ENCODE measurements around the gene ELP1. TPM values are rescaled to one million over a fixed set of nuclear protein-coding genes. Genes with fewer than 3 reads are reported as not detected.
"Not testable (repeated sequence)": the region's sequence is repeated elsewhere in the genome, so short reads cannot be mapped to it uniquely, and the experiment has no call there.

ELP1 gene
- polyA plus RNA-seq, 1 experiment: 29.9 TPM

DNA sequence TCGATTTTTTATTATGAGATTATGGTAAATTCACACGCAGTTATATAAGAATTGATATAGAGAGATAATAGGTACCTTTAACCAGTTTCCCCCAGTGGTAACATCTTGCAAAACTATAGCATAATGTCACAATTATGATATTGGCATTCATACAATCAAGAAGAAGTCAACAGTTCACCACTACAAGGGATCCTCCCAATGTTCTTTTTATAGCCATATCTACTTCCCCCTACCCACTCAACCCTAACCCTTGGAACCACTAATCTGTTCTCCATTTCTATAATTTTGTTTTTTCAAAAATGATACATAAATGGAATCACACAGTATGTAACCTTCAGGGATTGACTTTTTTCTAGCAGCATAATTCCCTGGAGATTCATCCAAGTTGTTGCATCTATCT is 88.0 kb downstream of the ELP1 start:
- H3K9me3 ChIP-seq (ENCODE audit: control insufficient read depth, insufficient read depth, low read length): no peaks in the 10 kb centered on the region
- H3K27me3 ChIP-seq (ENCODE audit: control insufficient read depth, insufficient read depth, low read length): peaks cover 5% of the 10 kb centered on the region
- no peak for DNase-seq (ENCODE audit: low read depth, low spot score)
- ChIA-PET CTCF (no interaction called here), POLR2A (no interaction called here)
- no peak overlapping the region for H3K4me3 ChIP-seq (ENCODE audit: low read depth, low read length)
- no peak overlapping the region for H3K27ac ChIP-seq (ENCODE audit: low read depth, low read length)
- TF ChIP-seq, protein P1, sequence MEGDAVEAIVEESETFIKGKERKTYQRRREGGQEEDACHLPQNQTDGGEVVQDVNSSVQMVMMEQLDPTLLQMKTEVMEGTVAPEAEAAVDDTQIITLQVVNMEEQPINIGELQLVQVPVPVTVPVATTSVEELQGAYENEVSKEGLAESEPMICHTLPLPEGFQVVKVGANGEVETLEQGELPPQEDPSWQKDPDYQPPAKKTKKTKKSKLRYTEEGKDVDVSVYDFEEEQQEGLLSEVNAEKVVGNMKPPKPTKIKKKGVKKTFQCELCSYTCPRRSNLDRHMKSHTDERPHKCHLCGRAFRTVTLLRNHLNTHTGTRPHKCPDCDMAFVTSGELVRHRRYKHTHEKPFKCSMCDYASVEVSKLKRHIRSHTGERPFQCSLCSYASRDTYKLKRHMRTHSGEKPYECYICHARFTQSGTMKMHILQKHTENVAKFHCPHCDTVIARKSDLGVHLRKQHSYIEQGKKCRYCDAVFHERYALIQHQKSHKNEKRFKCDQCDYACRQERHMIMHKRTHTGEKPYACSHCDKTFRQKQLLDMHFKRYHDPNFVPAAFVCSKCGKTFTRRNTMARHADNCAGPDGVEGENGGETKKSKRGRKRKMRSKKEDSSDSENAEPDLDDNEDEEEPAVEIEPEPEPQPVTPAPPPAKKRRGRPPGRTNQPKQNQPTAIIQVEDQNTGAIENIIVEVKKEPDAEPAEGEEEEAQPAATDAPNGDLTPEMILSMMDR (IDR thresholded peaks at IDR 0.05; ENCODE audit: low read depth, low read length): no peak

DNA sequence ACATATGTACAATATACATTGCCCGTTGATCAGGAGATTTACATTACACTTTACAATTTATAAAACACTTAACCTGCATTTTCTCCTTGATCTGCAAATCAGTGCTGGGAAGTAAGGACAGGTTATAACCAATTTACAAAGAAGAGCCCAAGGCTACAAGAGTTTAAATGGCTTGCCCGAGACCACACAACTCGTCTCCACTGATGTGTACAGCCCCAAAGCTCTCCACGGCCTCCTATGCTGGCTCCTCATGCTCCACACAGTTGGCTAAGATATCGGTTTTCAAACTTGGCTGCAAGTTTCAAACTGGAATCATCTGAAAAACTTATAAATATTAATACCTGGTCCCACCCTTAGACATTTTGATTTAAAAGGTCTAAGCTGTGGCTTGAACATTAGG is 88.4 kb downstream of the ELP1 start:
- Histone ChIP-seq H3K4me3 (ENCODE audit: low read depth, low read length) (no peak overlapping the region), H3K27me3 (ENCODE audit: control insufficient read depth, insufficient read depth, low read length) (peaks cover 7% of the 10 kb centered on the region), H3K9me3 (ENCODE audit: control insufficient read depth, insufficient read depth, low read length) (no peaks in the 10 kb centered on the region), H3K27ac (ENCODE audit: low read depth, low read length) (no peak overlapping the region)
- CTCF ChIA-PET: no interaction called here
- DNase-seq (ENCODE audit: low read depth, low spot score): no peak
- TF ChIP-seq, protein P1 (IDR thresholded peaks at IDR 0.05; ENCODE audit: low read depth, low read length): no peak
- POLR2A ChIA-PET: no interaction called here

DNA sequence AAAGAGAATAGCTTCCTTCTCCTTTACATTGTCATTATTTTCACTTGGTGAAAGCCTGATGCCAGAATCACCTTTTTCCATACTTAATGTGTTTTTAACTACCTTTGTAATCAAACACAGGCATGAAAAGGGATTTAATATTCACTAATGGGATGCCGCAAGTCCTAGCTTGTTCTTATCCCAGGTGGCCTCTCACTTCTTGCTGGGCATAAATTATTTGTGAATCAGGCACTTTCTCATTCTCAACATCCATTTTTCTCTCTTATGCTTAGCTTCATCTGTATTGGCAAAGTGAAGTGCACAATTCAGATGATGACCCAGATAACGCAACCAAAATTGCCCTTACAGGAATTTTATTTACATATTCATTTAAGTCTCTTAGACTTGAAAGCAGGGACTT is 89.1 kb downstream of the ELP1 start:
- DNase-seq (ENCODE audit: low read depth, low spot score): no peak
- Histone ChIP-seq H3K9me3 (ENCODE audit: control insufficient read depth, insufficient read depth, low read length) (no peaks in the 10 kb centered on the region), H3K27me3 (ENCODE audit: control insufficient read depth, insufficient read depth, low read length) (peaks cover 7% of the 10 kb centered on the region), H3K27ac (ENCODE audit: low read depth, low read length) (no peak overlapping the region), H3K4me3 (ENCODE audit: low read depth, low read length) (no peak overlapping the region)
- TF ChIP-seq, protein P1 (IDR thresholded peaks at IDR 0.05; ENCODE audit: low read depth, low read length): no peak
- ChIA-PET CTCF (no interaction called here), POLR2A (no interaction called here)

DNA sequence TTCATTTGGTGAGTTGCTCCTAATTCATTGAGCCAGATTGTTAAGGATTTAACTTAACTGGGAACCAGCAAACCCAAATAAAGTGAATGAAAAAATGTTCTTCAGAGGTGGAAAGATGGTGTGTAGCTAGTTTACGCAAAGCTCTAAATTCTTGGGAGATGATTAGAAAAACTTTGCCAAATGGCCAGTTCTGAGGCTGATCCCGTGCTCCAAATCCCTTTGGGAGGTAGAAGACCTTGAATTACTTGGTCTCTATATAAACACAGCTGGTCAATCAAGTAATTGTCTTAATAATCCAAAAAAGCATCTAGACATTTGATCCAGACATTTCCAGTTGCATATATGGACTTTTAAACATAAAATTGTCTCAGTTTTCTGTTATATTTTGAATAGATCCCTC is 89.5 kb downstream of the ELP1 start:
- no peak for DNase-seq (ENCODE audit: low read depth, low spot score)
- no peak overlapping the region for H3K4me3 ChIP-seq (ENCODE audit: low read depth, low read length)
- CTCF ChIA-PET: no interaction called here
- H3K27me3 ChIP-seq (ENCODE audit: control insufficient read depth, insufficient read depth, low read length): peaks cover 7% of the 10 kb centered on the region
- POLR2A ChIA-PET: no interaction called here
- no peaks in the 10 kb centered on the region for H3K9me3 ChIP-seq (ENCODE audit: control insufficient read depth, insufficient read depth, low read length)
- H3K27ac ChIP-seq (ENCODE audit: low read depth, low read length): no peak overlapping the region
- TF ChIP-seq, protein P1 (IDR thresholded peaks at IDR 0.05; ENCODE audit: low read depth, low read length): no peak

DNA sequence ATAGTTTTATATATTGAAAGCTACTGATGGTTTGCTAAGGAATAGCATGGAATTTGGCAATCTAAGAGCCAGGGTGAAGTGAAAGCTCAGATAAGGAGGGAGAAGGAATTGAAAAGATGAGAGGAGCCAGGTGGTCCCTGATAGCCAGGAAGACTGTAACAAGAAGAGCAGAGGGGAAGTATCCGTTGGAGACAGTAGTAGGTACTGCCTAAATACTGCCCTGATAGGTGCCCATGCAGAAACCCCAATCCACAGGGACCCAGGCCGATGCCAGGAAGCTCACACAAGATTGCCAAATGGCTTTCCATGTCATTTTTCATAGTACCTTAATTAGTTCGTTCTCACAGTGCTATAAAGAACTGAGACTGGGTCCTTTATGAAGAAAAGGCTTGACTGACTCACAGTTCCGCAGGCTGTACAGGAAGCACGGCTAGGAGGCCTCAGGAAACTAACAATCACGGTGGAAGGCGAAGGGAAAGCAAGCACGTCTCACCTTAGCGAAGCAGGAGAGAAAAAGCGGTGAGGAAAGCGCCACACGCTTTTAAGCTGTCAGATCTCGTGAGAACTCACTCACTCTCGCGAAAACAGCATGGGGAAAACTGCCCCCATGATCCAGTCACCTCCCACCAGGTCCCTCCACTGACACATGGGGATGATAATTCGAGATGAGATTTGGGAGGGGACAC is 91.2 kb downstream of the ELP1 start:
- CTCF ChIA-PET: no interaction called here
- no peaks in the 10 kb centered on the region for H3K9me3 ChIP-seq (ENCODE audit: control insufficient read depth, insufficient read depth, low read length)
- POLR2A ChIA-PET: no interaction called here

DNA sequence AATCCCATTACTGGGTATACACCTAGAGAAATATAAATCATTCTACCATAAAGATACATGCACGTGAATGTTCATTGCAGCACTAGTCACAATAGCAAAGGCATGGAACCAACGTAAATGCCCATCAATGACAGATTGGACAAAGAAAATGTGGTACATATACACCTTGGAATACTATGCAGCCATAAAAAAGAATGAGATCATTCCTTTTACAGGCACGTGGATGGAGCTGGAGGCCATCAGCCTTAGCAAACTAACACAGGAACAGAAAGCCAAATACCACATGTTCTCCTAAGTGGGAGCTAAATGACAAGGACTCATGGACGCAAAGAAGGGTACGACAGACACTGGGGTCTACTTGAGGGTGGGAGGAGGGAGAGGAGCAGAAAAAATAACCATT is 94.4 kb downstream of the ELP1 start:
- CTCF ChIA-PET; DNase-seq (ENCODE audit: low read depth, low spot score); H3K4me3 ChIP-seq (ENCODE audit: low read depth, low read length); H3K27ac ChIP-seq (ENCODE audit: low read depth, low read length); POLR2A ChIA-PET; H3K27me3 ChIP-seq (ENCODE audit: control insufficient read depth, insufficient read depth, low read length); H3K9me3 ChIP-seq (ENCODE audit: control insufficient read depth, insufficient read depth, low read length): not testable (repeated sequence)

More for the DNA sequence above, 91.2 kb downstream of the ELP1 start:
- no peak overlapping the region for H3K27ac ChIP-seq (ENCODE audit: low read depth, low read length)
- TF ChIP-seq, protein P1 (IDR thresholded peaks at IDR 0.05; ENCODE audit: low read depth, low read length): no peak
- H3K4me3 ChIP-seq (ENCODE audit: low read depth, low read length): no peak overlapping the region
- DNase-seq (ENCODE audit: low read depth, low spot score): no peak
- H3K27me3 ChIP-seq (ENCODE audit: control insufficient read depth, insufficient read depth, low read length): peaks cover 7% of the 10 kb centered on the region
